GM18858 (cell line): ENCODE data around the gene B3GAT1.
"Not testable (repeated sequence)": the region's sequence is repeated elsewhere in the genome, so short reads cannot be mapped to it uniquely, and the experiment has no call there.

Experiments used
- ATAC-seq: cut with Tn5 transposase; IDR thresholded peaks from one replicate; pipeline ENCODE4 v1.9.1; 2021; ENCODE audit not compliant: unreplicated experiment

The B3GAT1 gene, protein sequence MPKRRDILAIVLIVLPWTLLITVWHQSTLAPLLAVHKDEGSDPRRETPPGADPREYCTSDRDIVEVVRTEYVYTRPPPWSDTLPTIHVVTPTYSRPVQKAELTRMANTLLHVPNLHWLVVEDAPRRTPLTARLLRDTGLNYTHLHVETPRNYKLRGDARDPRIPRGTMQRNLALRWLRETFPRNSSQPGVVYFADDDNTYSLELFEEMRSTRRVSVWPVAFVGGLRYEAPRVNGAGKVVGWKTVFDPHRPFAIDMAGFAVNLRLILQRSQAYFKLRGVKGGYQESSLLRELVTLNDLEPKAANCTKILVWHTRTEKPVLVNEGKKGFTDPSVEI

DNA sequence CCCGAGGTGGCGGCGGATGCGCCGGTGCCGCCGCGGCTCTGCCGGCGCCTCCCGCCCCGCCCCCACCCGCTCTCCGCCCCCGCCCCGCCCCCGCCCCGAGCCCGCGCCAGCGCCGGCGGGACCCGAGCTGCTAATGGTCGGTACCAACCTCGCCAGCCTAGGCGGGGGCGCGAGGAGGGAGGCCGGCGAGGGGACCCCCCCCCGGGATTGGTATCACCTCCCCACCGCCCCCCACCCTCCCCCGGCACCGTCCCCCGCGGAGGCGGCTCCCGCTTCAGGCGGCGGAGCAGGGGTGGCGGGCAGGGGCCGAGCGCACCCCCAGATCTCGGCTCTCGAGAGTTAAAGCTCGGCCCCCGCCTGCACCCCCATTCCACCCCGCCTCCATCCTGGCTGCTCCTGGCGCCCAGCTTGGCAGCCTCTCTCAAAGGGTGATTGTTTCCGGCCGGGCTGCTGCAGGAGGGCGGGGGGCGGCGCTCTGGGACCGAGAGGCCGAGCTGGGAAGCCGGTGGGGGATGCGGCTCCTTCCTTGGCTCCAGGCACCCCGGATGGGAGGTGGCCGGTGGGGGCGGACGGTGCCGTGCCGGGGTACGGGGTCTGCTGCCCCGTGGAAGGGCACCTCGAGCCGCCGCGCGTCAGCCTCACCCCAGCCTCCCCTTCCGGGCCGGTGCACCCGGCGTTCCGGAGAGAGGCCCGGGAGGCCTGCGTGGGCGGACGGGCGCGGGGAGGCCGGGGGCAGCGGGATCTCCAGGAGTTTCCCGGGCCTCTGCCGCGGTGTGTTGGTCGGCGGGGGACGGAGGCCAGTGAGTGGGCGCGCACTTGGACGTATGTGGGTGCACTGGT is at the start of gene B3GAT1:
TSS of gene B3GAT1 (minus strand) at position 40 of the 840 bp plus-strand sequence. CDS start 24,583 bp downstream, outside the sequence.
- ATAC-seq: no peak

DNA sequence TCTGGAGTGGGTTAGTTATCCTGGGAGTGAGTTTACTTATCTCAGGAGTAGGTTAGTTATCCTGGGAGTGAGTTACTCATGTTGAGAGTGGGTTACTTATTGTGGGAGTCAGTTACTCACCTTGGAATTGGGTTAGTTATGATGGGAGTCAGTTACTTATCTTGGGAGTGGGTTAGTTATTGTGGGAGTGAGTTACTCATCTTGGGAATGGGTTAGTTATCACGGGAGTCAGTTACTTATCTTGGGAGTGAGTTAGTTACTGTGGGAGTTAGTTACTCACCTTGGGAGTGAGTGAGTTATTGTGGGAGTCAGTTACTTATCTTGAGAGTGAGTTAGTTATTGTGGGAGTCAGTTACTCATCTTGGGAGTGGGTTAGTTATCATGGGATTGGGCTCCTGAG is 49.6 kb upstream of the B3GAT1 start:
- ATAC-seq: no peak

DNA sequence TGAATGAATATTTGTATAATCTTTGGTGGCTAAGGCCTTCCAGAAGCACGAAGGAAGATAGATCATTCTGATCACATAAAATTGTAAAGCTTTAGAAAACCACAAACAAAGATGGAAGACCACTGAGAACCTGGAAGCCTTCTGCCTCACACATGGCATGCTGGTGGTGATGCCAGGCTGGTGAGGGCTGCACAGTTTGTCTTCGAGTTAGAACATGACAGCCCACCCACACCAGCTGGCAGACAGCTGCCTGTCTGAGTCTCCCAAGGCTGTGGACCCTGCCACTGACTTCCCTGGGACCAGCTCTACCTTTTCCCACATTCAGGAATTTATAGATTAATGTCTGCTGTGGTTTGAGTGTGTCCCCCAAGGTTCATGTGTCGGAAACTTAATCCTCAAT is 48.8 kb upstream of the B3GAT1 start:
- no peak for ATAC-seq

DNA sequence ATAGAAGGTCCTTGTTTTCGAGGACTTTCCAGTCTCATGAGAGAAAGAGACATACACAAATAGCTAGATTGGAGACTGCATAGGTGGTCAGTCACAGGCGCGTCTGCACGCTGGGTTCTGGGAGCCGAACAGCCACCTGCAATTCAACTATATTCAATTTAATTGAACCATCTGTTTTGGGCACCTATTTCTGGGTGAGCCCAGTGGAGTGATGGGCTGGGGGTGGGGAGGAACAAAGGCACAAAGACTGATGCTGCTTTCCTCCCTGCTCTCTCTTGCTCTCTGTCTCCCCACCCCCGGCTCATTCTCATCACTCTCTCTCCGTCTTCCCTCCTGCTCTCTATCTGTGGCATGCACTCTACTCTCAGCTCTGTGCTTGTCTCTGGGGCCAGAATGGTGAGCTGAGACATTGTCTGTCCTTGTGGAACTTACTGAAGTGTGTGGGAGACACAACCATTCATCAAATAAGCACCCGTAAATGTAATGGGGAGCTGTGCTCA is 48.1 kb upstream of the B3GAT1 start:
- no peak for ATAC-seq

DNA sequence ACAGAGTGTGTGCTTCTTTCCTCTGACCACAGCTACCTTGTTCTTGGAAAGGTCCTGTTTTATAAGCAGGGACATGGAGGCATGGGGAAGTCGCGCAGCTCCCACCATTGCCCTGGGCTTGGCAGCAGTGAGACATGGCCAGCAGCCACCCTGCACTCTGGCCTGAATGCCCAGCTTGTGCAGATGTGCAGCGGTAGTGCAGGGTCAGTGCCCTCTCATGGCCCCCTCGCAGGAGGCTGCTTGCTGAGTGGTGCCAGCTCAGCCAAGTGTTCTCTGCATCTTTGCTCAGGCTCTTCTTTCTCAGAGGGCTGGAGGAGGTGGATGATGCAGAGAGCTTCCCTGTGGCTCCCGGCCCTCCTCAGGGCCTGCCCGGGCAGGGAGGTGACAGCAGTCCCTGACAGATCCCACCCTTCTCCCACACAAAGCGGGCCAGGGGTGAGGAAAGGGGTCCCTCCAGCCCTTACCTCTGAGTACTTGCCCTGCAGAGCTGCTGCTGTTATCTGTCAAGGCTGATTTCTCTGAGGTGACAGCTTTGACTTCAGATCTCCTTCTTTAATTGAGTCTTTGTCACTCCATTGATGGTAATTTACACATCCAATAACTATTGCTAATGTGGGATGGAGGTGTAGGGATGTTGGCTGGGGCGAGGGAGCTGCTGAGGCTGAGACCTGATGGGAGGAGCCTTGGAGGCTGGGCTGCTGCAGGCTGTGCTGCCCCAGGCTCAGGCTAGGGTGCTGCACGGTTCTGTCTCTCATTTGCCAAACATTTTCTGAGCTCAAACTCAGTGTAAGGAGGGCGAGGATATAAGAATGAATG is 47.4 kb upstream of the B3GAT1 start:
- no peak for ATAC-seq

DNA sequence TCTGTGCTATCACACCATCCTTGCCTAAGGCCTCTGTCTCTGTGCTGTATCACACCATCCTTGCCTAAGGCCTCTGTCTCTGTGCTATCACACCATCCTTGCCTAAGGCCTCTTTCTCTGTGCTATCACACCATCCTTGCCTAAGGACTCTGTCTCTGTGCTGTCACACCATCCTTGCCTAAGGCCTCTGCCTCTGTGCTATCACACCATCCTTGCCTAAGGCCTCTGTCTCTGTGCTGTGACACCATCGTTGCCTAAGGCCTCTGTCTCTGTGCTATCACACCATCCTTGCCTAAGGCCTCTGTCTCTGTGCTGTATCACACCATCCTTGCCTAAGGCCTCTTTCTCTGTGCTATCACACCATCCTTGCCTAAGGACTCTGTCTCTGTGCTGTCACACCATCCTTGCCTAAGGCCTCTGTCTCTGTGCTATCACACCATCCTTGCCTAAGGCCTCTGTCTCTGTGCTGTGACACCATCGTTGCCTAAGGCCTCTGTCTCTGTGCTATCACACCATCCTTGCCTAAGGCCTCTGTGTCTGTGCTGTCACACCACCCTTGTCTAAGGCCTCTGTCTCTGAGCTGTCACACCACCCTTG is 45.5 kb upstream of the B3GAT1 start:
- not testable (repeated sequence) for ATAC-seq

DNA sequence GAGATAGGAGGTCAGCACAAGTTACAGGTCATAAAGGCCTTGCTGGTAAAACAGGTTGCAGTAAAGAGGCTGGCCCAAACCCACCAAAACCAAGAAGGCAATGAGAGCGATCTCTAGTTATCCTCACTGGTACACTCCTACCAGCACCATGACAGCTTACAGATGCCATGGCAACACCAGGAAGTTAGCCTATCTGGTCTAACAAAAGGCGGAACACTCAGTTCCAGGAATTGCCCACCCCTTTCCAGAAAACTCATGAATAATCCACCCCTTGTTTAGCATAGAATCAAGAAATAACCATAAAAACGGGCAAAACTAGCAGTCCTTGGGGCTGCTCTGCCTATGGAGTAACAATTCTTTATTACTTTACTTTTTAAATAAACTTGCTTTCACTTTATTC is 43.5 kb upstream of the B3GAT1 start:
- no peak for ATAC-seq

DNA sequence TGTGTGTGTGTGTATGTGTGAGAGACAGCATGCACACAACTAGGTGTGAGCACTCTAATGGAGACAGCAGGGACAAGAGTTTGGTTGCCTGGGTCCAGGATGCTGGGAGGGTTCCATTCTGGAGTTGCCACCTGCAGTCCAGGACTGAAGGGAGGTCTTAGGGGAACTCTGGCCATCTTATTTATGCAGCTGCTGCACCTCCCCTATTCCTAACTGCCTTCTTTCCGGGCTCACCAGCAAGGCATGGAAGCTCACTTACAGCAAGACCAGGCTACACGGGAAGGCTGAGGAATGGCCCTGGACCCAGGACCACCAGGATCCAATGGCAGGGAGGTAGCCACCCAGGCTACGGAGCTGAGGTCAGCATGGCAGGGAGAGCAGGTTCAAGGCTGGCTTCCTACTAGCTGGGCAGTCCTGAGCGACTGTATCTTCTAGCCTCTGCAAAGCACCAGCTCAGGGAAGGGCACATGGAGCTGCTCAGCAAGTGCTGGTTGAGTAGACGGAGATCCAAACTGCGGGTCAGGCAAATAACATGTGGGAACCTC is 42.2 kb upstream of the B3GAT1 start:
- ATAC-seq: no peak

DNA sequence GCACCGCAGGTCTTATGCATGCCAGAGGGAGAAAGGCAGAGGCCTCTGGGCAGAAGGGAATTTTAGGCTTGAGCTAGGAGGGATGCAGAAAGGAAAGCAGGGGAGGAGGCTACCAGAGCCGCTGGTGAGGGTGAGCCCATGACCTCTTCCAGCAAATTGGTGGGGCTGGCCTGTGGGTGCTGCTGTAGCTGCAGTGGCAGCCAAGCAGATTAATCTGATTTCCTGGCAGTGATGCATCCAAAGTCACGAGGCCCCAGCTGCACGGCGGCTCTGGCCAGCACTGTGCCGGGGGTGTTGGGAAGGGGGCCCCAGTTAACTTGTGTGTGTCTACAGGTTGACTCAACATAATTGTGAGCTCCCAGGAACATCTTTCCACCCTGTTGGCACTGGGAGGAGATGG is 41.4 kb upstream of the B3GAT1 start:
- ATAC-seq: no peak

DNA sequence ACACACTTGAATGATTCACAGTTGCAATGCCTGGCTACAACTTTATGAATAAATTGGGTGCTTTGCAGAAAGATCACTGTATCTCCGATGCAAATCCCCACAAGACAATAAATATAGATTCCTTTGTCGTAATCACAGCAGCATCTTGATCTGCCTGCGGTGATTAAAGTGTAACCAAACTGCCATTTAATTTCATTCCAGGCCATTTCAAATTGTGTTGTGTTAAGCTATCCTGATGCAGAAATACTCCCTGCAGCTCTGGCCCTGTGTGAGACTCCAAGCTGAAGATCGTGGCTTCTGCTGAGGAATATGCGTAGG is 40.8 kb upstream of the B3GAT1 start:
- ATAC-seq: no peak

DNA sequence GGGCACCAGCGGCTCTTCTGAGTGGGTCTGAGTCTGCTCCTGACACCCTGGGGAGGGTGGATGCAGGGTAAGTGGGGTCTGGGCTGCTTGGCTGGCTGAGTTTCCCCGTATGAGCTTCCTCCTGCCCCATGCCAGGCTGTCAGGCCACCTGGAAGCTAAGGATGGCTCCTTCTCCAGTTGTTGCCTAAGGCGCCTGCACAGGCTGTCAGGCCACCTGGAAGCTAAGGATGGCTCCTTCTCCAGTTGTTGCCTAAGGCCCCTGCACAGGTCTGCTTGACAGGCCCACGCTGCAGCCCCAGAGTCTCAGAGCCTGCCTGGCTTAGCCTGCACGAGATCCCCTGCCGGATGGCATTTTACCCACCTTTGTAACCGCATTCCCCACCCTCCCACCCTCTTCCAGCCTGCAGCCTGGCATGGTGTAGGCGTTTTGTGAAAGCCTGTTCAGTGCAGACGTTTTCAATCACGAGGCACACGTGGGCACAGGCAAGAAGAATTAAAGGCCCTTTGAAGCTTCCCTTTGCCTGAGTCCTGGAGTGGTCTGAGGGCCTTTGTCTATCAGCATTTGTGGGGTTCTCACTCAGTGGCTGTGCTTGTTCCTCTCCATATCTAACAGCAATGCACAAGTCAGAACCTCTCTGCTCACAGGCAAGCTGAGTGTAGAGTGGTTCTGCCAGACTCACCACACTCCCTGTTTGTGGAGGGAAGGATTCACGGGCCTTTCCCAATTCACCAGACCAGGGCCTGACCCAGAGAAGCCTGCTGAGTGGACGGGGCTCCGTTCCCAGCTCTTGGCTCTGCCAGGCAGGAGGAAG is 40.2 kb upstream of the B3GAT1 start:
- ATAC-seq: no peak

DNA sequence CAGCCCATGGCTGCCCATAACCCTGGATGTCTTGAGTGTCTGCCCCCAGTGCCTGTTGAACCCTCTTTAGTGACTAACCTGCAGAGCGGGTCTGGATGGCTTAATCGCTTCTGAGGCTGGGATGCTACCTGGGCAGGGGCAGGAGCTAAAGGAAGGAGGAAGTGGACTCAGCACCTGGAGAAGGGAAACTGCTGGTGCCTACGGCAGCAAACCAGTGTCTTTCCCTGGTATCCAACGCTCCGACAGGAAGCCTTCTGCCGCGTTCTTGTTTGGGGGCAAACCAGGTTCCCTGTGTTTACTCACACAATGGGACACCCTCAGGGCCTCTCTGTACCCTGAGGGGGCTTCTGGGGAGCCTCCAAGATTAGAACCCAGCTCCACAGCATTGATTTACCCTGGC is 38.1 kb upstream of the B3GAT1 start:
- ATAC-seq: no peak

DNA sequence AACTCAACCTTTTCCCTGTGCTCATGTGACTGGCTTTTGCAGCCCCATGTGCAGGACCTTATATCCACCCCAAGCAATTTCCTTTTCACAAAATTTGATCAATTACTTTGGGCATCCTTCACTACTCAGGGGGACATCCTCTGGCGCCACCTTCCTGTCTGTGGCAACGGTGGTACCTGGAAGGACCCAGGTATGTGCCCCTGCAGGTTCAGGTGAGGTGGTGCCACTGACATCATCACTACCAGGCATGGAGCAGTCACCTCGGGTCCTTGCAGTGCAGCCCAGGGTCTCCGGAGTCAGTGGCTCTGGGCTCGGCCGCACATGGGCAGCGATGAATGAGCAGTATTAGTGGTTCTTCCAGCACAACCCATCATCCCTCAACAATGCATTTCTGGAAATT is 37.7 kb upstream of the B3GAT1 start:
- ATAC-seq: no peak

DNA sequence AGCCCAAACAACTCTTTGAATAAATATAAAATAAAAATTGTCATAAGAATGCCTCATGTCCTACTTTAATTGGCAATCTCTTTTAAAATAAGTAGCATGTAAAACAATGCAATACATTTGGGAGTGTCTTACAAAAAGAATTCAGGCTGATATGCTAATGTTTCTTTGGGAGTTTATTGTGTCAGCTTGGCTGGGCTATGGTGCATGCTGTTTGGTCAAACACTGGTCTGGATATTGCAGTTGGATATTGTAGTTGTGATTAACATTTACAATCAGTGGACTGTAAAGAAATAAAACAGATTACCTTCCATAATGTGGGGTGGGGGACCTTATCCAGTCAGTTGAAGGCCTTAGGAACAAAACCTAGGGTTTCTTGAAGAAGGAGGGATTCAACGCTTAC is 37.0 kb upstream of the B3GAT1 start:
- ATAC-seq: no peak

DNA sequence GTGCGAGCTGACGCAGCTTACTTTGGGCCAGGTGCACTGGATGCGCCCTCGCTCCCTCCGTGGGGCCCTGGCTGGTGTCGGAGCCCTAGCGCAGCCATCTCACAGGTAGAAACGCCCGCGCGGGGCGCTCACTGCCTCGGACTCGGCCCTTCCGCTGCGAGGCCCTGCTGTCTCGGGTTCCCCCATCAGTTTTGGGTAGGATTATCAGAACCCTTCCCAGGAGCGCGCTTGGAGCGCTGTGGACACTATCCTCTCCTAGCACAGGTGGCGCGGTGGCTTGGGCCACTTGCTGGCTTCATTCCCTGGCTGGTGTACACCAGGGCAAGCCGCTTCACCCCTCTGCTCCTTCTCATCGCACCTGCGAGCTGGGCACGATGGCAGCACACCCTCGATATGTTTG is 35.7 kb upstream of the B3GAT1 start:
- ATAC-seq: no peak

DNA sequence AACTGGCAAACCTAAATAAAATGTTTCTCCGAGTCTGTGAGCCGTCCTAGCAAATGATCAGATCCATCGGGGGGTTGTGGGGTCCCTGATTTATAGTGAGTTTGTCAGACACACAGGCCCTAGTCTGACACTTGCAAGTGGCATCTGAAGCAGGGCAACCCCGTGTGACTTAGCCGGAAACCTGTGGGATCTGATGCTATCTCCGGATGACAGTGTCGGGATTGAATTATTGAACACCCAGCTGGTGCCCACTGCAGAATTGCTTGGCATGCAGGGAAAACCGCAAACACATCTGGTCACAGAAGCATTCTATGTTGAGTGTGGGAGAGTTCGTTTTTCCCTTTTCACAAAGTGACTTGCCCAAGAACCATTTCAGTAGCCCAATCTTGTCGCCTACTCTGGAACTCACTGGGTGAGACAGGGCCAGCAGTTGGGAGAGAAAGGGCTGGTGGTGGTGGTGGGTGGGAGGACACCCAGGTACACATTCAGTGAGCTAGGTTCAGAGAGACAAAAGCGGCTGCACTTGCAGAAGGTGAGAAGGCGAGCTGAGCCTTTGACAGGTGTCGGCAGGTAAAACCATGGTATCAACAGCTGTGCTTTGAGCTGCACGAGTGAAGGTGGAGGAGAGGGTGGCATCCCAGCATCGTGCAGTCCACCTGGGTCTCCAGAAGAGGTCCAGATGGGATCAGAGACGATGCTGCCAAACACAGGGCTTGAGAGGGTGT is 33.7 kb upstream of the B3GAT1 start:
- ATAC-seq: no peak

DNA sequence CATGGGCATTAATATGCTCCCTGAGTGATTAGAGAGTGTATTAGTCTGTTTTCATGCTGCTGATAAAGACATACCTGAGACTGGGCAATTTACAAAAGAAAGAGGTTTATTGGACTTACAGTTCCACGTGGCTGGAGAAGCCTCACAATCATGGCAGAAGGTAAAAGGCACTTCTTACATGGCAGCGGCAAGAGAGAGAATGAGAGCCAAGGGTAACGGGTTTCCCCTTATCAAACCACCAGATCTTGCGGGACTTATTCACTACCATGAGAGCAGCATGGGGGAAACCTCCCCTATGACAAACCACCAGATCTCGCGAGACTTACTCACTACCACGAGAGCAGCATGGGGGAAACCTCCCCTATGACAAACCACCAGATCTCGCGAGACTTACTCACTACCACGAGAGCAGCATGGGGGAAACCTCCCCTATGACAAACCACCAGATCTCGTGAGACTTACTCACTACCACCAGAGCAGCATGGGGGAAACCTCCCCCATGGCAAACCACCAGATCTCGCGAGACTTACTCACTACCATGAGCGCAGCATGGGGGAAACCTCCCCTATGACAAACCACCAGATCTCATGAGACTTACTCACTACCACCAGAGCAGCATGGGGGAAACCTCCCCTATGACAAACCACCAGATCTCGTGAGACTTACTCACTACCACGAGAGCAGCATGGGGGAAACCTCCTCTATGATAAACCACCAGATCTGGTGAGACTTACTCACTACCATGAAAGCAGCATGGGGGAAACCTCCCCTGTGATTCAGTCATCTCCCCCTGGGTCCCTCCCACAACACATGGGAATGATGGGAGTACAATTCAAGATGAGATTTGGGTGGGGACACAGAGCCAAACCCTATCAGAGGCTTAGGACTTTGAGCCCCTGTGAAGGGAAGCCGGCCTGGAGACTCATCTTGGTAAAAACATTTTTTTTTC is 32.4 kb upstream of the B3GAT1 start:
- not testable (repeated sequence) for ATAC-seq

DNA sequence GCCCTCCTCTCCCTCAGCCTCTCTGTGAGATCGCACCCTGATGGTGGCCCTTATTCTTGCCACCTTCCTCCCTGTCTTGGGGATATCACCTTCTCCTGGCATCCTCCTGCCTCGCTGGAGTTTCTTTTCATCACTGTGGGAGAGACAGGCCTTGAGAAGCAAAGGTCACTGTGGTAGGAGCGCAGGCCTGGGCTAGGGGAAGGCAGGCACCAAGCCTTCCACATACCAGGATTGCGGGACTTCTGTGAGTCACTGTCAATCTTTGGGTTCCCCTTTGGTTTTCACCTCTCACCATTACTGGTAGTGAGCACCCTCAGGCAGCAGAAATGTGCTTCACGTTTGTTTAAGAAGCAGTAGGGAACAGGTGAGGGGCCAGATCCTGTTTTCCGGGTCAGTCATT is 31.2 kb upstream of the B3GAT1 start:
- ATAC-seq: no peak
